SK-N-SH (cell line): ENCODE data around the gene SCN11A. TPM values are rescaled to one million over a fixed set of nuclear protein-coding genes. Genes with fewer than 3 reads are reported as not detected.

ENCODE experiments used
- CTCF ChIA-PET: fragments of 300-600, 350-600 bp; formaldehyde crosslinking; extraction: SDS; loops from one replicate; lab custom pipeline; 2021; lab: Yijun Ruan, JAX
- POLR2A ChIA-PET: fragments of 350-600 bp; sonication (Branson Sonifier 250); formaldehyde crosslinking; extraction: SDS; loops from one replicate; lab custom pipeline; 2020; ENCODE audit warnings: antibody characterized with exemption, inconsistent platforms; lab: Yijun Ruan, JAX
- DNase-seq: peaks from one replicate; pipeline ENCODE4 v3.0.0; 2012
- H2AFZ ChIP-seq: fragments of 200-600 bp; sonication (generic); 2 replicates; pipeline ENCODE4 v1.8.1; 2016; ENCODE audit warnings: antibody characterized with exemption, mild to moderate bottlenecking, low read depth
- H3F3A ChIP-seq: fragments of 200-600 bp; sonication (generic); replicated peaks from 2 replicates; pipeline ENCODE3; 2016; ENCODE audit warnings: antibody characterized with exemption, mild to moderate bottlenecking; ENCODE audit not compliant: insufficient read depth
- H3K27ac ChIP-seq, 2 experiments: fragments of 200-500 bp in 1 of 2; fragments of 200-600 bp in 1 of 2; sonication (Bioruptor generic) in 1 of 2; sonication (generic), shearing (Covaris generic) in 1 of 2; 2 replicates each; pipeline versions ENCODE4 v1.5.1 to v1.6.1; 2014 to 2016; ENCODE audit warnings: low read depth in 2 of 2, inconsistent platforms in 1 of 2, low read length in 1 of 2, mild to moderate bottlenecking in 1 of 2, mixed read lengths in 1 of 2
- H3K27me3 ChIP-seq: fragments of 200-600 bp; sonication (generic), shearing (Covaris generic); 2 replicates; pipeline ENCODE4 v1.6.1; 2016; ENCODE audit warnings: mixed run types; ENCODE audit not compliant: insufficient read depth
- H3K36me3 ChIP-seq, 2 experiments: fragments of 200-500 bp in 1 of 2; fragments of 200-600 bp in 1 of 2; sonication (Bioruptor generic) in 1 of 2; sonication (generic) in 1 of 2; replicated peaks in 1 of 2; 2 replicates each; pipeline versions ENCODE3 to v1.5.1; 2014 to 2016; ENCODE audit warnings: low read length in 1 of 2, mild to moderate bottlenecking in 1 of 2; ENCODE audit not compliant: insufficient read depth in 2 of 2, control insufficient read depth in 1 of 2
- H3K4me1 ChIP-seq, 2 experiments: fragments of 200-500 bp in 1 of 2; fragments of 200-600 bp in 1 of 2; sonication (Bioruptor generic) in 1 of 2; sonication (generic), shearing (Covaris generic) in 1 of 2; 2 replicates each; pipeline versions ENCODE4 v1.5.1 to v1.6.1; 2014 to 2016; ENCODE audit warnings: low read depth in 1 of 2, low read length in 1 of 2, mixed run types in 1 of 2; ENCODE audit not compliant: insufficient read depth in 2 of 2, control insufficient read depth in 1 of 2
- H3K4me2 ChIP-seq: fragments of 200-600 bp; sonication (generic), shearing (Covaris generic); 2 replicates; pipeline ENCODE4 v1.6.1; 2017; ENCODE audit warnings: mixed run types
- H3K4me3 ChIP-seq, 2 experiments: fragments of 200-500 bp in 1 of 2; fragments of 200-600 bp in 1 of 2; sonication (Bioruptor generic) in 1 of 2; sonication (generic), shearing (Covaris generic) in 1 of 2; 2 replicates each; pipeline versions ENCODE4 v1.5.1 to v1.8.1; 2014 to 2016; ENCODE audit warnings: low read depth in 2 of 2, inconsistent platforms in 1 of 2, low read length in 1 of 2, mild to moderate bottlenecking in 1 of 2, mixed read lengths in 1 of 2, moderate library complexity in 1 of 2
- H3K79me2 ChIP-seq: fragments of 200-600 bp; sonication (generic); 2 replicates; pipeline ENCODE4 v1.8.1; 2017; ENCODE audit warnings: mild to moderate bottlenecking; ENCODE audit not compliant: insufficient read depth
- H3K9ac ChIP-seq: fragments of 200-600 bp; sonication (generic); 2 replicates; pipeline ENCODE4 v1.6.1; 2017; ENCODE audit warnings: mixed run types
- H3K9me2 ChIP-seq: fragments of 200-600 bp; sonication (generic); 2 replicates; pipeline ENCODE4 v1.6.1; 2017; ENCODE audit warnings: mixed run types
- H3K9me3 ChIP-seq: fragments of 200-600 bp; sonication (generic); 2 replicates; pipeline ENCODE4 v1.6.1; 2017; ENCODE audit warnings: mixed run types, mild to moderate bottlenecking, moderate library complexity
- H4K20me1 ChIP-seq: fragments of 200-600 bp; sonication (generic); 2 replicates; pipeline ENCODE4 v1.6.1; 2017; ENCODE audit warnings: mild to moderate bottlenecking, mixed run types; ENCODE audit not compliant: insufficient read depth
- EZH2phosphoT487 ChIP-seq: fragments of 200-600 bp; sonication (generic); IDR thresholded peaks from 2 replicates; pipeline ENCODE4 v1.6.1; 2017; ENCODE audit warnings: low read depth, mixed run types, mild to moderate bottlenecking, antibody characterized with exemption, moderate library complexity, borderline replicate concordance
- RAD21 ChIP-seq: IDR thresholded peaks from 2 replicates; pipeline ENCODE4 v1.6.1; 2012; ENCODE audit warnings: mild to moderate bottlenecking, low read length
- RCOR1 ChIP-seq: fragments of 150-350 bp; IDR thresholded peaks from 2 replicates; pipeline ENCODE4 v1.6.1; 2017; ENCODE audit warnings: antibody characterized with exemption, low read length
- REST ChIP-seq: IDR thresholded peaks from 2 replicates; pipeline ENCODE4 v1.6.1; 2012; ENCODE audit warnings: mild to moderate bottlenecking, low read depth, low read length, moderate library complexity
- RXRA ChIP-seq: IDR thresholded peaks from 2 replicates; pipeline ENCODE4 v1.4.0; 2012; ENCODE audit warnings: low read depth, mild to moderate bottlenecking, borderline replicate concordance
- SIN3A ChIP-seq: IDR thresholded peaks from 2 replicates; pipeline ENCODE4 v1.6.1; 2012; ENCODE audit warnings: low read depth, mild to moderate bottlenecking, low read length, moderate library complexity, borderline replicate concordance
- SMC3 ChIP-seq: IDR thresholded peaks from 2 replicates; pipeline ENCODE4 v1.6.1; 2012; ENCODE audit warnings: low read depth, low read length, improper control_type of control experiment
- TCF12 ChIP-seq: IDR thresholded peaks from 2 replicates; pipeline ENCODE4 v1.4.0; 2012
- YY1 ChIP-seq: IDR thresholded peaks from 2 replicates; pipeline ENCODE4 v1.4.0; 2012; ENCODE audit warnings: low read depth, mild to moderate bottlenecking
- WGBS: methylation state at CpG from one replicate; pipeline ENCODE4 v1.1.6; 2017; ENCODE audit warnings: low lambda C conversion rate; 5-methylcytosine and 5-hydroxymethylcytosine counted together
- polyA plus RNA-seq, 3 experiments: library from polyadenylated mRNA; depleted of rRNA; stranded (reverse); fragments of >200 nt; gene quantifications; 2 replicates each; pipeline ENCODE4 v1.2.3, GENCODE V29; 2012
- TF ChIP-seq, protein P1 (sequence below): fragments of 150-350 bp; IDR thresholded peaks from 2 replicates; pipeline ENCODE4 v1.6.1; 2016; ENCODE audit warnings: mild to moderate bottlenecking, low read depth, low read length
- TF ChIP-seq, protein P2 (sequence below): fragments of 200-600 bp; sonication (generic); IDR thresholded peaks from 2 replicates; pipeline ENCODE4 v1.6.1; 2017; ENCODE audit warnings: antibody characterized with exemption, mild to moderate bottlenecking, moderate library complexity

SCN11A gene
- polyA plus RNA-seq, 1 of the 3 experiments (the other 2 are of a cell fraction) = 0.02 TPM

GRCh38 chr3:39100500-39100886, 48.7 kb upstream of the SCN11A start (continued):
- TF ChIP-seq TCF12 (no peak), YY1 (no peak), SMC3 (no peak), SIN3A (no peak), RCOR1 (no peak), EZH2phosphoT487 (no peak), RXRA (no peak)
- TF ChIP-seq, protein P1, sequence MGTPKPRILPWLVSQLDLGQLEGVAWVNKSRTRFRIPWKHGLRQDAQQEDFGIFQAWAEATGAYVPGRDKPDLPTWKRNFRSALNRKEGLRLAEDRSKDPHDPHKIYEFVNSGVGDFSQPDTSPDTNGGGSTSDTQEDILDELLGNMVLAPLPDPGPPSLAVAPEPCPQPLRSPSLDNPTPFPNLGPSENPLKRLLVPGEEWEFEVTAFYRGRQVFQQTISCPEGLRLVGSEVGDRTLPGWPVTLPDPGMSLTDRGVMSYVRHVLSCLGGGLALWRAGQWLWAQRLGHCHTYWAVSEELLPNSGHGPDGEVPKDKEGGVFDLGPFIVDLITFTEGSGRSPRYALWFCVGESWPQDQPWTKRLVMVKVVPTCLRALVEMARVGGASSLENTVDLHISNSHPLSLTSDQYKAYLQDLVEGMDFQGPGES = no peak

- Histone ChIP-seq H3K4me3 (no peak overlapping the region), H3K27me3 (no peaks in the 10 kb centered on the region), H3K9ac (no peak overlapping the region), H4K20me1 (peaks cover 34% of the 10 kb centered on the region), H3K9me3 (no peaks in the 10 kb centered on the region), H3K79me2 (peaks cover 33% of the 10 kb centered on the region), H3K4me1 (peaks cover 0 to 5% of the 10 kb centered on the region in 2 experiments; a peak in 1 of 4 replicates), H3K9me2 (no peaks in the 10 kb centered on the region), H3F3A (peaks cover 6% of the 10 kb centered on the region), H3K4me2 (no peak overlapping the region), H3K27ac (no peak overlapping the region), H3K36me3 (peaks cover 23 to 64% of the 10 kb centered on the region in 2 experiments), H2AFZ (no peak overlapping the region)
- DNase-seq = no peak
- WGBS = 80% methylated on average over 1 of the region's 2 CpGs
- TF ChIP-seq, protein P2, sequence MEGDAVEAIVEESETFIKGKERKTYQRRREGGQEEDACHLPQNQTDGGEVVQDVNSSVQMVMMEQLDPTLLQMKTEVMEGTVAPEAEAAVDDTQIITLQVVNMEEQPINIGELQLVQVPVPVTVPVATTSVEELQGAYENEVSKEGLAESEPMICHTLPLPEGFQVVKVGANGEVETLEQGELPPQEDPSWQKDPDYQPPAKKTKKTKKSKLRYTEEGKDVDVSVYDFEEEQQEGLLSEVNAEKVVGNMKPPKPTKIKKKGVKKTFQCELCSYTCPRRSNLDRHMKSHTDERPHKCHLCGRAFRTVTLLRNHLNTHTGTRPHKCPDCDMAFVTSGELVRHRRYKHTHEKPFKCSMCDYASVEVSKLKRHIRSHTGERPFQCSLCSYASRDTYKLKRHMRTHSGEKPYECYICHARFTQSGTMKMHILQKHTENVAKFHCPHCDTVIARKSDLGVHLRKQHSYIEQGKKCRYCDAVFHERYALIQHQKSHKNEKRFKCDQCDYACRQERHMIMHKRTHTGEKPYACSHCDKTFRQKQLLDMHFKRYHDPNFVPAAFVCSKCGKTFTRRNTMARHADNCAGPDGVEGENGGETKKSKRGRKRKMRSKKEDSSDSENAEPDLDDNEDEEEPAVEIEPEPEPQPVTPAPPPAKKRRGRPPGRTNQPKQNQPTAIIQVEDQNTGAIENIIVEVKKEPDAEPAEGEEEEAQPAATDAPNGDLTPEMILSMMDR = no peak
- TF ChIP-seq REST = no peak
- no peak for TF ChIP-seq RAD21
- TF ChIP-seq SIN3A = no peak
- ChIA-PET CTCF (interaction anchor here (1.1 to 1.2 kb wide), 2 partner anchors 20 to 188 kb away, joined by 3 read pairs; no protein-coding TSS in a partner anchor), POLR2A (no interaction called here)
These were observed 48.2 kb upstream of the SCN11A start for GRCh38 chr3:39099738-39100499.
